Keratinocyte (primary cell): ENCODE data around the gene NOS1AP. TPM values are rescaled to one million over a fixed set of nuclear protein-coding genes. Genes with fewer than 3 reads are reported as not detected.

Experiments used
- DNase-seq: peaks from one replicate; pipeline ENCODE4 v3.0.0-alpha.2; 2011; ENCODE audit warnings: low read depth, missing footprints, low spot score
- FAIRE-seq: peaks from 2 replicates; lab custom pipeline; 2011; peaks lifted over from hg19 to GRCh38; lab: Jason Lieb, UNC
- H2AFZ ChIP-seq: 2 replicates; pipeline ENCODE4 v1.6.0; 2012; ENCODE audit warnings: low read length, control low read depth, inconsistent platforms; ENCODE audit not compliant: control insufficient read depth
- H3K27ac ChIP-seq: 2 replicates; pipeline ENCODE4 v1.5.1; 2011; ENCODE audit warnings: low read length; ENCODE audit not compliant: control insufficient read depth, insufficient read depth
- H3K27me3 ChIP-seq: 3 replicates; pipeline ENCODE4 v1.6.0; 2011; ENCODE audit warnings: low read length; ENCODE audit not compliant: control insufficient read depth, insufficient read depth; ENCODE audit errors: extremely low read depth
- H3K36me3 ChIP-seq, 2 experiments: 2 replicates in 1 of 2; 3 replicates in 1 of 2; pipeline ENCODE4 v1.5.1; 2011; ENCODE audit warnings: low read length in 2 of 2, mild to moderate bottlenecking in 1 of 2; ENCODE audit not compliant: control insufficient read depth in 2 of 2, insufficient read depth in 2 of 2; ENCODE audit errors: extremely low read depth in 1 of 2
- H3K4me1 ChIP-seq: 3 replicates; pipeline ENCODE4 v1.5.1; 2011; ENCODE audit warnings: low read length; ENCODE audit not compliant: control insufficient read depth, insufficient read depth; ENCODE audit errors: extremely low read depth
- H3K4me2 ChIP-seq: 3 replicates; pipeline ENCODE4 v1.6.0; 2011; ENCODE audit warnings: low read depth, low read length; ENCODE audit not compliant: control insufficient read depth, insufficient read depth; ENCODE audit errors: extremely low read depth
- H3K4me3 ChIP-seq, 3 experiments: fragments of 200-600 bp in 1 of 3; sonication (generic) in 1 of 3; 2 replicates in 2 of 3; 3 replicates in 1 of 3; pipeline ENCODE4 v1.5.1; 2011 to 2016; ENCODE audit warnings: low read length in 3 of 3, mild to moderate bottlenecking in 3 of 3, control low read depth in 2 of 3, inconsistent platforms in 1 of 3, low read depth in 1 of 3, mixed read lengths in 1 of 3, mixed run types in 1 of 3, moderate library complexity in 1 of 3; ENCODE audit not compliant: control insufficient read depth in 2 of 3, insufficient read depth in 2 of 3; ENCODE audit errors: extremely low read depth in 1 of 3
- H3K79me2 ChIP-seq: 2 replicates; pipeline ENCODE4 v1.6.0; 2012; ENCODE audit warnings: low read length; ENCODE audit not compliant: control insufficient read depth, insufficient read depth
- H3K9ac ChIP-seq: 3 replicates; pipeline ENCODE4 v1.6.0; 2011; ENCODE audit warnings: low read length; ENCODE audit not compliant: control insufficient read depth, insufficient read depth; ENCODE audit errors: extremely low read depth
- H3K9me1 ChIP-seq: 3 replicates; pipeline ENCODE4 v1.6.0; 2011; ENCODE audit warnings: low read length; ENCODE audit not compliant: control insufficient read depth, insufficient read depth; ENCODE audit errors: extremely low read depth
- H3K9me3 ChIP-seq: 2 replicates; pipeline ENCODE4 v1.5.1; 2012; ENCODE audit warnings: low read depth, low read length; ENCODE audit not compliant: control insufficient read depth
- H4K20me1 ChIP-seq: 3 replicates; pipeline ENCODE4 v1.6.0; 2011; ENCODE audit warnings: low read length; ENCODE audit not compliant: control insufficient read depth, insufficient read depth; ENCODE audit errors: extremely low read depth
- CTCF ChIP-seq, 3 experiments: IDR thresholded peaks in 1 of 3; conservative IDR thresholded peaks in 1 of 3; optimal IDR thresholded peaks in 1 of 3; 2 replicates in 2 of 3; 3 replicates in 1 of 3; pipeline versions ENCODE3 to v1.5.1; 2011; ENCODE audit warnings: low read length in 3 of 3, mild to moderate bottlenecking in 3 of 3, moderate library complexity in 2 of 3, control low read depth in 1 of 3, inconsistent platforms in 1 of 3; ENCODE audit not compliant: insufficient read depth in 2 of 3; ENCODE audit errors: extremely low read depth in 1 of 3
- EZH2 ChIP-seq: IDR thresholded peaks from one replicate; pipeline ENCODE4 v1.6.1; 2012; ENCODE audit warnings: inconsistent platforms, mild to moderate bottlenecking, low read length, moderate library complexity
- dilution Hi-C: fragments of 300-500 bp; cut with MboI; formaldehyde crosslinking; loops from one replicate; pipeline ENCODE4 v1.7.0; 2020; ENCODE audit warnings: low sequenced_read_pairs; ENCODE audit not compliant: extremely low pct_ligation_motif_present
- polyA plus RNA-seq, 5 experiments: library from polyadenylated mRNA; depleted of rRNA in 3 of 5; stranded (reverse) in 3 of 5; stranded (forward) in 1 of 5; unstranded in 1 of 5; fragments of >200 nt; gene quantifications; 1 replicate in 1 of 5; 2 replicates in 3 of 5; 3 replicates in 1 of 5; pipeline versions ENCODE4 v1.2.1 to v1.2.3, GENCODE V29; 2011 to 2012; ENCODE audit warnings: missing spikeins in 2 of 5, low read depth in 1 of 5, low replicate concordance in 1 of 5

Gene NOS1AP
- polyA plus RNA-seq, 1 donor (not counting 4 experiments of a cell fraction or from before 2014, with no cell fraction given), result not detected

- FAIRE-seq, result no peak
- Histone ChIP-seq H3K79me2 (no peaks in the 10 kb centered on the region), H2AFZ (no peak overlapping the region), H3K4me3 (no peak overlapping the region), H3K9me3 (no peaks in the 10 kb centered on the region), H3K4me1 (peaks cover 29% of the 10 kb centered on the region), H3K27me3 (no peaks in the 10 kb centered on the region), H4K20me1 (no peaks in the 10 kb centered on the region), H3K9me1 (no peaks in the 10 kb centered on the region), H3K9ac (no peak overlapping the region), H3K36me3 (no peaks in the 10 kb centered on the region), H3K27ac (no peak overlapping the region), H3K4me2 (no peak overlapping the region)
- TF ChIP-seq EZH2, result no peak
- TF ChIP-seq CTCF (optimal IDR thresholded peaks at IDR 0.05 in 1 of 3, IDR thresholded peaks at IDR 0.05 in 1 of 3, conservative IDR thresholded peaks at IDR 0.05 in 1 of 3; ENCODE audit: extremely low read depth in 1 of 3, insufficient read depth in 2 of 3, low read length in 3 of 3), result no peak
- dilution Hi-C loops, result no loop called here
- DNase-seq, result no peak
These were observed 304.2 kb downstream of the NOS1AP start for GRCh38 chr1:162373541-162374260.

- H3K27ac ChIP-seq, result no peak overlapping the region
- DNase-seq (no peak), FAIRE-seq (no peak)
- H3K9me1 ChIP-seq, result no peaks in the 10 kb centered on the region
- no peaks in the 10 kb centered on the region for H3K36me3 ChIP-seq
- H3K27me3 ChIP-seq, result no peaks in the 10 kb centered on the region
- H3K4me1 ChIP-seq, result peaks cover 24% of the 10 kb centered on the region
- no peaks in the 10 kb centered on the region for H4K20me1 ChIP-seq
- H3K4me2 ChIP-seq, result no peak overlapping the region
- no peaks in the 10 kb centered on the region for H3K9me3 ChIP-seq
- no peak overlapping the region for H2AFZ ChIP-seq
- TF ChIP-seq CTCF (optimal IDR thresholded peaks at IDR 0.05 in 1 of 3, IDR thresholded peaks at IDR 0.05 in 1 of 3, conservative IDR thresholded peaks at IDR 0.05 in 1 of 3; ENCODE audit: extremely low read depth in 1 of 3, insufficient read depth in 2 of 3, low read length in 3 of 3) (no peak), EZH2 (no peak)
- H3K79me2 ChIP-seq, result no peaks in the 10 kb centered on the region
- dilution Hi-C loops, result no loop called here
- no peak overlapping the region for H3K4me3 ChIP-seq
- no peak overlapping the region for H3K9ac ChIP-seq
These were observed 304.9 kb downstream of the NOS1AP start for GRCh38 chr1:162374406-162374805.
